ENCODE measurements around the gene CDC34. TPM values are rescaled to one million over a fixed set of nuclear protein-coding genes. Genes with fewer than 3 reads are reported as not detected.

The CDC34 gene
- total RNA-seq, 1 experiment from 2014 or later = 113 TPM

DNA sequence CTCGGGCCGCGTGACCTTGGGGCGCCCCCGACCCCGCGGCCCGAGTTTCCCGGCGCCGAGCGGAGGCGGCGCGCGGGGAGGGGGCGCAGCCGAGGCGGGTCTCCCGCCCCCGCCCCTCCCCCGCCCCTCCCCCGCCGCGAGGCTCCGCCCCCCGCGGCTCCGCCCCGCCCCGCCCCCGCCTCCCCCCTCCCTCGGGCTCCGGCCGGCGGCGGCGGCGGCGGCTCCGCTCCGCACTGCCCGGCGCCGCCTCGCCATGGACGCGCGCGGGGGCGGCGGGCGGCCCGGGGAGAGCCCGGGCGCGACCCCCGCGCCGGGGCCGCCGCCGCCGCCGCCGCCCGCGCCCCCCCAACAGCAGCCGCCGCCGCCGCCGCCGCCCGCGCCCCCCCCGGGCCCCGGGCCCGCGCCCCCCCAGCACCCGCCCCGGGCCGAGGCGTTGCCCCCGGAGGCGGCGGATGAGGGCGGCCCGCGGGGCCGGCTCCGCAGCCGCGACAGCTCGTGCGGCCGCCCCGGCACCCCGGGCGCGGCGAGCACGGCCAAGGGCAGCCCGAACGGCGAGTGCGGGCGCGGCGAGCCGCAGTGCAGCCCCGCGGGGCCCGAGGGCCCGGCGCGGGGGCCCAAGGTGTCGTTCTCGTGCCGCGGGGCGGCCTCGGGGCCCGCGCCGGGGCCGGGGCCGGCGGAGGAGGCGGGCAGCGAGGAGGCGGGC, 58.3 kb downstream of the CDC34 start, which contains the start of gene HCN2:
TSS of gene HCN2 (plus strand) at position 189 of the 703 bp plus-strand sequence. CDS start at position 254, 65 bp downstream.
- no peak within 1 kb of the TSS for H3K27ac ChIP-seq (ENCODE audit: low read depth, low read length, poor library complexity, severe bottlenecking)
- BruUV-seq (replicated peaks) = no TSS peak
- CTCF ChIA-PET = no interaction called here
- H3K27me3 ChIP-seq (replicated peaks; ENCODE audit: insufficient read depth, low read depth, low read length, poor library complexity) = no peaks in the 10 kb centered on the region
- H3K36me3 ChIP-seq (ENCODE audit: insufficient read depth, low read length, poor library complexity, severe bottlenecking) = no peaks in the 10 kb centered on the region
- no peaks in the 10 kb centered on the region for H3K9me3 ChIP-seq (ENCODE audit: low read depth, low read length, poor library complexity, severe bottlenecking)
- intact Hi-C loops (cut with micrococcal nuclease; ENCODE audit: unreplicated experiment) = loop anchor here (5.0 kb wide), 2 partner anchors 37 to 142 kb away; no protein-coding TSS in a partner anchor
- TF ChIP-seq, protein P1, sequence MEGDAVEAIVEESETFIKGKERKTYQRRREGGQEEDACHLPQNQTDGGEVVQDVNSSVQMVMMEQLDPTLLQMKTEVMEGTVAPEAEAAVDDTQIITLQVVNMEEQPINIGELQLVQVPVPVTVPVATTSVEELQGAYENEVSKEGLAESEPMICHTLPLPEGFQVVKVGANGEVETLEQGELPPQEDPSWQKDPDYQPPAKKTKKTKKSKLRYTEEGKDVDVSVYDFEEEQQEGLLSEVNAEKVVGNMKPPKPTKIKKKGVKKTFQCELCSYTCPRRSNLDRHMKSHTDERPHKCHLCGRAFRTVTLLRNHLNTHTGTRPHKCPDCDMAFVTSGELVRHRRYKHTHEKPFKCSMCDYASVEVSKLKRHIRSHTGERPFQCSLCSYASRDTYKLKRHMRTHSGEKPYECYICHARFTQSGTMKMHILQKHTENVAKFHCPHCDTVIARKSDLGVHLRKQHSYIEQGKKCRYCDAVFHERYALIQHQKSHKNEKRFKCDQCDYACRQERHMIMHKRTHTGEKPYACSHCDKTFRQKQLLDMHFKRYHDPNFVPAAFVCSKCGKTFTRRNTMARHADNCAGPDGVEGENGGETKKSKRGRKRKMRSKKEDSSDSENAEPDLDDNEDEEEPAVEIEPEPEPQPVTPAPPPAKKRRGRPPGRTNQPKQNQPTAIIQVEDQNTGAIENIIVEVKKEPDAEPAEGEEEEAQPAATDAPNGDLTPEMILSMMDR (conservative IDR thresholded peaks at IDR 0.05; ENCODE audit: low read depth, low read length) = no peak
- peak within 1 kb of the TSS; percentile 50 for H3K4me3 ChIP-seq (ENCODE audit: low read depth, low read length, poor library complexity, severe bottlenecking)
- POLR2A ChIA-PET (ENCODE audit: low non-redundant PET) = no interaction called here
- no peak for DNase-seq (ENCODE audit: low spot score)
- H3K4me1 ChIP-seq (ENCODE audit: insufficient read depth, low read length, poor library complexity, severe bottlenecking) = peaks cover 23% of the 10 kb centered on the region

DNA sequence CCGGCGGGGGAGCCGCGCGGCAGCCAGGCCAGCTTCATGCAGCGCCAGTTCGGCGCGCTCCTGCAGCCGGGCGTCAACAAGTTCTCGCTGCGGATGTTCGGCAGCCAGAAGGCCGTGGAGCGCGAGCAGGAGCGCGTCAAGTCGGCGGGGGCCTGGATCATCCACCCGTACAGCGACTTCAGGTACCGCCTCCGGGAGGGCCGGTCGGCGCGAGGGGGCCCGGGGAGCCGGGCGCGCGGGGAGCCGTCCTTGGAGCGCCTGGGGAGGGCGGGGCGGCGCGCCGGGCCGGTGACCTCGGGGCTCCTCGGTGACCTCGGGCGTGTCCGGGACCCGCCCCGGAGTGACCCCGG, 58.8 kb downstream of the CDC34 start:
- H3K4me3 ChIP-seq (ENCODE audit: low read depth, low read length, poor library complexity, severe bottlenecking) = peak overlapping the region; percentile 50
- BruUV-seq (replicated peaks) = no TSS peak
- peaks cover 23% of the 10 kb centered on the region for H3K4me1 ChIP-seq (ENCODE audit: insufficient read depth, low read length, poor library complexity, severe bottlenecking)
- H3K27me3 ChIP-seq (replicated peaks; ENCODE audit: insufficient read depth, low read depth, low read length, poor library complexity) = no peaks in the 10 kb centered on the region
- ChIA-PET CTCF (no interaction called here), POLR2A (ENCODE audit: low non-redundant PET) (no interaction called here)
- H3K27ac ChIP-seq (ENCODE audit: low read depth, low read length, poor library complexity, severe bottlenecking) = no peak overlapping the region
- peak; percentile 71 for DNase-seq (ENCODE audit: low spot score)
- intact Hi-C loops (cut with micrococcal nuclease; ENCODE audit: unreplicated experiment) = no loop called here
- TF ChIP-seq, protein P1 (conservative IDR thresholded peaks at IDR 0.05; ENCODE audit: low read depth, low read length) = no peak
- no peak for TF ChIP-seq EZH2 (IDR thresholded peaks at IDR 0.05; ENCODE audit: borderline replicate concordance, low read depth, low read length, poor library complexity, severe bottlenecking)
- H3K36me3 ChIP-seq (ENCODE audit: insufficient read depth, low read length, poor library complexity, severe bottlenecking) = no peaks in the 10 kb centered on the region
- H3K9me3 ChIP-seq (ENCODE audit: low read depth, low read length, poor library complexity, severe bottlenecking) = no peaks in the 10 kb centered on the region

DNA sequence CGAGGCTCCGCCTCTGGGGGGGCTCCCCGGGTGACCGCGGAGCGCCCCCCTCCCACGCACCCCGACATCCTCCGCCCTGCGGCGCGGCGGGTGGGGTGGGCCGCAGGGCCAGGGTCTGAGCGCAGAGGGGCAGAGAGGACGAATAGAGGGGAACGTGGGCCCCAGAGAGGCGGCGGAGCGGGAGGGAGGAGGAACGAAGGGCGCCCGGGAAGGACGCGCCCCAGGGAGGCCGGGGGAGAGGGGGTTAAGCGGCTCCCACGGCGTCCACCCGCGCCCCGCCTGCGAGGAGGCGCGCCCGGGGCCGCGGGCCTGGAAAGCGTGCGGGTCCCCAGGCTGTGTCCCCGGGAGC, 59.2 kb downstream of the CDC34 start:
- BruUV-seq (replicated peaks) = no TSS peak
- TF ChIP-seq, protein P1 (conservative IDR thresholded peaks at IDR 0.05; ENCODE audit: low read depth, low read length) = no peak
- TF ChIP-seq EZH2 (IDR thresholded peaks at IDR 0.05; ENCODE audit: borderline replicate concordance, low read depth, low read length, poor library complexity, severe bottlenecking) = no peak
- ChIA-PET CTCF (no interaction called here), POLR2A (ENCODE audit: low non-redundant PET) (no interaction called here)
- no peaks in the 10 kb centered on the region for H3K36me3 ChIP-seq (ENCODE audit: insufficient read depth, low read length, poor library complexity, severe bottlenecking)
- H3K27ac ChIP-seq (ENCODE audit: low read depth, low read length, poor library complexity, severe bottlenecking) = no peak overlapping the region
- no peaks in the 10 kb centered on the region for H3K9me3 ChIP-seq (ENCODE audit: low read depth, low read length, poor library complexity, severe bottlenecking)
- H3K4me3 ChIP-seq (ENCODE audit: low read depth, low read length, poor library complexity, severe bottlenecking) = peak overlapping the region; percentile 50
- H3K27me3 ChIP-seq (replicated peaks; ENCODE audit: insufficient read depth, low read depth, low read length, poor library complexity) = no peaks in the 10 kb centered on the region
- DNase-seq (ENCODE audit: low spot score) = no peak
- H3K4me1 ChIP-seq (ENCODE audit: insufficient read depth, low read length, poor library complexity, severe bottlenecking) = peaks cover 23% of the 10 kb centered on the region
- intact Hi-C loops (cut with micrococcal nuclease; ENCODE audit: unreplicated experiment) = no loop called here

Data from A673 (cell line).